NCI-H128 (cell line): ENCODE measurements around the gene OLAH.
"Not testable (repeated sequence)": the region's sequence is repeated elsewhere in the genome, so short reads cannot be mapped to it uniquely, and the experiment has no call there.

Source experiments
- DNase-seq: peaks from one replicate; lab custom pipeline; 2025; ENCODE audit not compliant: unreplicated experiment; lab: John Stamatoyannopoulos, UW

Gene OLAH

GRCh38 chr10:15043674-15044073, at the start of gene OLAH:
Gene OLAH, plus strand, starts transcription at chr10:15043943. Its CDS starts 3,346 bp downstream, at chr10:15047289.
- DNase-seq = no peak

- DNase-seq = no peak
Measured at GRCh38 chr10:14995964-14996565, 47.7 kb upstream of the OLAH start.

DNA sequence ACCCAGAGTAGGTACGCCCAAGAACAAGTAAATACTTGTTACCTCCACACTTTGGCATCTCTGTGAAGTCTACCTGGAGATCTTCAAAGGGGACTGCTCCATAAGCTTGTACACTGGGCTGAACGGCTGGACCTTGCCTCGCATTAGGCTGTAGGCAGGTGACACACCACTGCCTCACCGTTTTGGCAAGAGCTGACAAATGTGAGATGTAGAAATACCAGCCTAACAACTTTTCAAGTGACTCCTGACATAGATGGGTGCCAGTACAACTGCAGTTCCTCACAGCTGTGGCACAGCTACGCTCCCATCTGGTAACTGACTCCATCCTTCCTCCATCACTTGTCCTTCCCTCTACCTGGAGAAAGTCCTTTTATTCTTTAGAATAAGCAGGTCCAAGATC, 30.2 kb upstream of the OLAH start:
- not testable (repeated sequence) for DNase-seq

GRCh38 chr10:15015451-15015850, 28.3 kb upstream of the OLAH start:
- no peak for DNase-seq

DNA sequence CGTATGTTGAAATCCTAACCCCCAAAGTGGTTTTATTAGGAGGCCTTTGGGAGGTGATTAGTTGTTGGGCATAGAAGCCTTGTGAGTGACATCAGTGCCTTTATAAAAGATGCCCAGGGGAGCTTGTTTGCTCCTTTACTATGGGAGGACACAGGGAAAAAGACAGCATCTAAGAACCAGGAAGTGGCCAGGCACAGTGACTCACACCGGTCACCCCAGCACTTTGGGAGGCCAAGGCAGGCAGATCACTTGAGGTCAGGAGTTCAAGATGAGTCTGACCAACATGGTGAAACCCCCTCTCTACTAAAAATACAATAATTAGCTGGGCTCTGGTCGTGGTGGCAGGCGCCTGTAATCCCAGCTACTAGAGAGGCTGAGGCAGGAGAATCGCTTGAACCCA, 22.8 kb upstream of the OLAH start:
- not testable (repeated sequence) for DNase-seq

DNA sequence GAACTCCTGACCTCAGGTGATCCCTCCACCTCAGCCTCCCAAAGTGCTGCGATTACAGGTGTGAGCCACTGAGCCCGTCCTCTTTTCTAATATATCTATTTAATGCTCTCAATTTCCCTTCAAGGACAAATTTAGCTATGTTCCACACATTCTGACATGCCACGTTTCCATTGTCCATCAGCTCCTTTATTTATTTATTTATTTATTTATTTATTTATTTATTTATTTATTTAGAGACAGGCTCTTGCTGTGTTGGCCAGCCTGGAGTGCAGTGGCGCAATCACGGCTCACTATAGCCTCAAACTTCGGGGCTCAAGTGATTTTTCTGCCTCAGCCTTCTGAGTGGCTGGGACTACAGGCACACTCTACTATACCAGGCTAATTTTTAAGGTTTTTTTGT, 20.7 kb upstream of the OLAH start:
- DNase-seq = not testable (repeated sequence)

GRCh38 chr10:15024017-15025004, 19.4 kb upstream of the OLAH start:
- not testable (repeated sequence) for DNase-seq

DNA sequence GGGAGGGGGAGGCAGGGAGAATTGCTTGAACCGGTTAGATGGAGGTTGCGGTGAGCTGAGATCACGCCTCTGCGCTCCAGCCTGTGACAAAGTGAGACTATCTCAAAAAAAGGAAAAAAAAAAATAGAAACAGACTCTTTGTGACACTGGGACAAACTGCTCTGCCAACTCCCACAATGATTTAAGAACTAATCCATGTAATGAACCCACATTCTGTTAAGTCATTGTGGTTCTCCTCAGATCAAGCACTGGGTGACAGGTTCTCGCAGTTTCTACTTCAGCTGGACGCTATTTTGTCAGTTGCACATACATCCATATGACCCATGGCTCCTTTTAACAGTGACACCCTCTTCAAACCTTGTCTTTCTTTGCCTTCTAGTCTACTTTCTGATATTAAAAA, 18.7 kb upstream of the OLAH start:
- not testable (repeated sequence) for DNase-seq

DNA sequence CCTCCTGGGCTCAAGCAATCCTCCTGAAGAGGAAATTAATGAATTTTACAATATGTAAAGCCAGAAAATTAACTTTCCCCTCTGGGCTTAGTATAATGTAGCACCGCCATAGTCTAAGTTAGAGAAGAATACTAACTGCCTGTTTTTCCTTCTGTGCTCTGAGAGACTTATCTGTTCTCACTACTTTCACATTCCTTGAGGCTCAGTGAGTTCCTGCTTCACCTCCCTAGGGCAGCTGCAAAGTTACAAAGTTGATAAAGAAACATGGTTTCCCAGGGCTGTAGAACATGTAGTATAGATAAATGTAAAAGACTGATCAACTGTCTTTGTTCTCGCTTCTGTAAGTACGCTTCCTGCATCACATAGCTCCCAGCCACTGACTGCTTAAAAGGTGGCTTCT, 16.0 kb upstream of the OLAH start:
- DNase-seq = no peak

- DNase-seq = no peak
Measured at GRCh38 chr10:15035385-15036301, 8.1 kb upstream of the OLAH start.

DNA sequence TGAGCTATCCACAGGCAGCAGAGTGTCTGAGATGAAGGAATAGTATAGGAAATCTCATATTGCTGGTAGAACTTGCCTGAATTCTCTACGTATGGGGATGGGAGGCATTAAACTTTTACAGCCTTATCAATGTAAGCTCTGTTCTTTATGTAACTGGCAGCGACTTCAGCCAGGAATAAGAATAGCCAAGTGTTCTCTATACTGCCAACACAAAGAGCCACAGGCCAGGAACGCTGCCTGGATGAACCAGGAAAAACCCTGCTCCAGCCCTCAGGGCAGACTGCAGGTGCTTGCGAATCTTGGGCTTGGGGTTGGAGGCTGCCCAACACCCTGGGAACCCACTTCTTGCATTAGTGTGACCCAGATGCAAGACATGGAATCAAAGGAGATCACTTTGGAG, 6.1 kb upstream of the OLAH start:
- no peak for DNase-seq

DNA sequence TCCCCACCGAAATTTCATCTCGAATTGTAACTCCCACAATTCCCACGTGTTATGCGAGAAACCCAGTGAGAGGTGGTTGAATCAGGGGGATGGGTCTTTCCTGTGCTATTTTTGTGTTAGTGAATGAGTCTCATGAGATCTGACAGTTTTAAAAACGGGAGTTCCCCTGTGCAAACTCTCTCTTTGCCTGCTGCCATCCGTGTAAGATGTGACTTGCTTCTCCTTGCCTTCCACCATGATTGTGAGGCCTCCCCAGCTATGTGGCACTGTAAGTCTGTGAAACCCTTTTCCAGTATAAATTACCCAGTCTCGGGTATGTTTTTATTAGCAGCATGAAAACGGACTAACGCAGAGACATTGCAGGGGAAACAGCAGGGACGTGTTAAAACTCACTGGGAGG, 5.3 kb upstream of the OLAH start:
- no peak for DNase-seq

DNA sequence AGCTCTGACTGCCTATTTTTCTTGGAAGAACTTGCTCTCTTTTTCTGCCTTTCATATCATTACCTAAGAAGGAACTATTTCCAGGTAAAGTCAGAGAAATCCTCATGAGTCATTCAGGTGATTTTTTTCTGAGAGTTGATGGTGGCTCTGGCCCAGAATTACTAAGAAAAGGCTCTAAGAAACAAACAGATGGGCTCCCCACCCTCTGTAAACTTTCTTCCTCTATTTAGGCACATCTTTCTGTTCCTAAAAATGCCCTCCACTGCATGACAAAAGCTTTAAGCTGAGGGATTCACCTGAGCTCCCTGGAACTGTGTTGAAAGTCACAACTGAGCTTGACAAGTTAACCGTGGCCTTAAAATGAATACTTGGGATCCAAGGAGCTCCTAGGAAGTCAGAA, 1.6 kb downstream of the OLAH start:
- DNase-seq = no peak

- no peak for DNase-seq
Measured at GRCh38 chr10:15046626-15047025, 2.9 kb downstream of the OLAH start.

DNA sequence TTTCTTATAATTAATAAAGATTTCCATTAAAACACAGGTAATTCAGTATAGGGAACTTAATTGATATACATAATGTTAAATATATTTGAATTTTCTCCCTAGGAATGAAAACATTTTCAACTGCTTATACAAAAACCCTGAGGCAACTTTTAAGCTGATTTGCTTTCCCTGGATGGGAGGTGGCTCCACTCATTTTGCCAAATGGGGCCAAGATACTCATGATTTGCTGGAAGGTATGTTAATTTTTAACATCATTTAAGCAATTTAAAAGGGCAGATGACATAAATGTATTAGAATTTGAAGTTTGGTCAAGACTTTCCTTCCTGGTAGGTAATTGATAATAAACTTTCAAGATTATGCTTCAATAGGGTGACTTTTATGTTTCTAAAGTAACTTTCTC, 5.8 kb downstream of the OLAH start:
- no peak for DNase-seq

DNA sequence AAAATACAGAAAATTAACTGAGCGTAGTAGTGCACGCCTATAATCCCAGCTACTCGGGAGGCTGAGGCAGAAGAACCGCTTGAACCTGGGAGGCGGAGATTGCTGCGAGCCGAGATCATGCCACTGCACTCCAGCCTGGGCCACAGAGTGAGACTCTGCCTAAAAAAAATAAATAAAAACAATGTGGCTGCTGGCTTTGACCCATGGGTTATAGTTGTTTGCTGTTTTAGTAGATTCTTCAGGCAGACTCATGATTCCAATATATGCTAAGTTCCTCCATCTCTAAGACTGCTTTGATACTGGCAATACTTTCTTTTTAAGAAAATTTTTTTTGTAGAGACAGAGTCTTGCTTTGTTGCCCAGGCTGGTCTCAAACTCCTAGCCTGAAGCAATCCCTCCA, 8.4 kb downstream of the OLAH start:
- DNase-seq = no peak

- no peak for DNase-seq
Measured at GRCh38 chr10:15053061-15053460, 9.3 kb downstream of the OLAH start.

GRCh38 chr10:15058689-15059088, 14.9 kb downstream of the OLAH start:
- DNase-seq = no peak

GRCh38 chr10:15059914-15060313, 16.2 kb downstream of the OLAH start:
- no peak for DNase-seq

DNA sequence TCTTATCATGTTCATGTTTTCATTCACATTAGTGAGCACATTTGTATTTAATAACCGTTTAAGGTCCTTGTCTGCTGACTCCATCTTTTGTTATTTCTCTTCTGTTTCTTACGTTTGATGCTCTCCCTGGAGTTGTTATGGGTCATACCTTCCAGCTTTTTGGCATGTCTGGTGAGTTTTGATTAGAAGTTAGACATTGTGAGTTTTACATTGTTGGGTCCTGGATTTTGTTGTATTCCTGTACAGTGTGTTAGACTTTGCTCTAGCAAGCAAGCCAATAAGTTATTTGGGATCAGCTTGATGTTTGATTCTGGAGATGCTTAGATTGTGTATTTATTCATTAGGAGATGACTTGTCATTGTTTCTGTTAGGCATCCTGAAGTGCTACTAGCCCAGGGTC, 16.9 kb downstream of the OLAH start:
- DNase-seq = no peak

DNA sequence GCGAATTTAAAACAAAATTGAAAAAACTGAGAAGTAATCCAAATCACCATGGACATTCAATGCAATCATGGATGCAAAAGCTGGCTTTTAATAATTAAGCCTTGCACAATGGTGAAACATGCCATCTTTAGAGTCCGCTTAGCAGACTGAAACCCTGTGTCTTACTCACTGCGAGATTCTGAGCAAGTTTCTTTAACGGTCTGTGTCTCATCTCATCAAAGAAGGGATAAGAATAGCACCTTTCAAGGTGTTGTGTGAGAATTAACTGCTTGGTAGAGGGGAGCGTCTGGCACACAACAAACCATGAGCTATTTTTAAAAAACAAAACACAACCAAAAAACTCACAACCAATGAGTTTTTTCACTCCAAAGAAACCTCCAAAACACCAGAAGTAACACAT, 23.4 kb downstream of the OLAH start:
- no peak for DNase-seq
